Measurements from ENCODE around the gene TUBG2.
"Not testable (repeated sequence)": the region's sequence is repeated elsewhere in the genome, so short reads cannot be mapped to it uniquely, and the experiment has no call there.

TUBG2 gene

GRCh38 chr17:42623271-42623670 is 35.8 kb upstream of the TUBG2 start:
- no peak for TF ChIP-seq ZNF274 (IDR thresholded peaks at IDR 0.05; ENCODE audit: low read depth, low read length)
- TF ChIP-seq YY1 (IDR thresholded peaks at IDR 0.05; ENCODE audit: insufficient read depth, insufficient read length): no peak
- TF ChIP-seq SUZ12 (IDR thresholded peaks at IDR 0.05; ENCODE audit: extremely low read depth, insufficient read depth, insufficient read length): no peak
- Histone ChIP-seq H3K27me3 (ENCODE audit: insufficient read depth, insufficient read length) (no peaks in the 10 kb centered on the region), H3K9me3 (ENCODE audit: insufficient read depth, low read length) (no peaks in the 10 kb centered on the region), H3K4me1 (ENCODE audit: insufficient read depth, insufficient read length) (peaks cover 1% of the 10 kb centered on the region), H3K4me3 (ENCODE audit: insufficient read length, low read depth) (no peak overlapping the region), H3K9ac (ENCODE audit: insufficient read length, low read depth) (no peak overlapping the region), H3K36me3 (ENCODE audit: insufficient read depth, insufficient read length, low read length) (no peaks in the 10 kb centered on the region)
- DNase-seq (ENCODE audit: low read depth, low spot score): no peak

- Histone ChIP-seq H3K36me3 (ENCODE audit: insufficient read depth, insufficient read length, low read length) (no peaks in the 10 kb centered on the region), H3K9ac (ENCODE audit: insufficient read length, low read depth) (no peak overlapping the region), H3K27me3 (ENCODE audit: insufficient read depth, insufficient read length) (no peaks in the 10 kb centered on the region), H3K4me1 (ENCODE audit: insufficient read depth, insufficient read length) (peaks cover 1% of the 10 kb centered on the region), H3K9me3 (ENCODE audit: insufficient read depth, low read length) (no peaks in the 10 kb centered on the region), H3K4me3 (ENCODE audit: insufficient read length, low read depth) (no peak overlapping the region)
- TF ChIP-seq ZNF274 (IDR thresholded peaks at IDR 0.05; ENCODE audit: low read depth, low read length): no peak
- TF ChIP-seq SUZ12 (IDR thresholded peaks at IDR 0.05; ENCODE audit: extremely low read depth, insufficient read depth, insufficient read length): no peak
- DNase-seq (ENCODE audit: low read depth, low spot score): no peak
Observed at GRCh38 chr17:42623732-42624596, 35.1 kb upstream of the TUBG2 start.

- H3K27me3 ChIP-seq (ENCODE audit: insufficient read depth, insufficient read length); H3K9ac ChIP-seq (ENCODE audit: insufficient read length, low read depth); H3K9me3 ChIP-seq (ENCODE audit: insufficient read depth, low read length); H3K4me3 ChIP-seq (ENCODE audit: insufficient read length, low read depth); DNase-seq (ENCODE audit: low read depth, low spot score); H3K4me1 ChIP-seq (ENCODE audit: insufficient read depth, insufficient read length); H3K36me3 ChIP-seq (ENCODE audit: insufficient read depth, insufficient read length, low read length): not testable (repeated sequence)
Observed at GRCh38 chr17:42627032-42627764, 31.9 kb upstream of the TUBG2 start.

- no peaks in the 10 kb centered on the region for H3K9me3 ChIP-seq (ENCODE audit: insufficient read depth, low read length)
- no peak overlapping the region for H3K4me3 ChIP-seq (ENCODE audit: insufficient read length, low read depth)
- no peaks in the 10 kb centered on the region for H3K36me3 ChIP-seq (ENCODE audit: insufficient read depth, insufficient read length, low read length)
- H3K27me3 ChIP-seq (ENCODE audit: insufficient read depth, insufficient read length): no peaks in the 10 kb centered on the region
- TF ChIP-seq YY1 (IDR thresholded peaks at IDR 0.05; ENCODE audit: insufficient read depth, insufficient read length) (no peak), SUZ12 (IDR thresholded peaks at IDR 0.05; ENCODE audit: extremely low read depth, insufficient read depth, insufficient read length) (no peak), ZNF274 (IDR thresholded peaks at IDR 0.05; ENCODE audit: low read depth, low read length) (no peak)
- peaks cover 1% of the 10 kb centered on the region for H3K4me1 ChIP-seq (ENCODE audit: insufficient read depth, insufficient read length)
- H3K9ac ChIP-seq (ENCODE audit: insufficient read length, low read depth): no peak overlapping the region
- no peak for DNase-seq (ENCODE audit: low read depth, low spot score)
Observed at GRCh38 chr17:42629411-42630009, 29.6 kb upstream of the TUBG2 start.

GRCh38 chr17:42632949-42633444 is 26.1 kb upstream of the TUBG2 start:
- no peaks in the 10 kb centered on the region for H3K27me3 ChIP-seq (ENCODE audit: insufficient read depth, insufficient read length)
- TF ChIP-seq ZNF274 (IDR thresholded peaks at IDR 0.05; ENCODE audit: low read depth, low read length) (no peak), YY1 (IDR thresholded peaks at IDR 0.05; ENCODE audit: insufficient read depth, insufficient read length) (no peak), SUZ12 (IDR thresholded peaks at IDR 0.05; ENCODE audit: extremely low read depth, insufficient read depth, insufficient read length) (no peak)
- DNase-seq (ENCODE audit: low read depth, low spot score): no peak
- H3K36me3 ChIP-seq (ENCODE audit: insufficient read depth, insufficient read length, low read length): no peaks in the 10 kb centered on the region
- peaks cover 1% of the 10 kb centered on the region for H3K4me1 ChIP-seq (ENCODE audit: insufficient read depth, insufficient read length)
- no peak overlapping the region for H3K9ac ChIP-seq (ENCODE audit: insufficient read length, low read depth)
- H3K9me3 ChIP-seq (ENCODE audit: insufficient read depth, low read length): no peaks in the 10 kb centered on the region
- H3K4me3 ChIP-seq (ENCODE audit: insufficient read length, low read depth): no peak overlapping the region

GRCh38 chr17:42639525-42640113 is 19.5 kb upstream of the TUBG2 start:
- H3K36me3 ChIP-seq (ENCODE audit: insufficient read depth, insufficient read length, low read length): no peaks in the 10 kb centered on the region
- DNase-seq (ENCODE audit: low read depth, low spot score): no peak
- no peak for TF ChIP-seq SUZ12 (IDR thresholded peaks at IDR 0.05; ENCODE audit: extremely low read depth, insufficient read depth, insufficient read length)
- no peak for TF ChIP-seq YY1 (IDR thresholded peaks at IDR 0.05; ENCODE audit: insufficient read depth, insufficient read length)
- no peak for TF ChIP-seq ZNF274 (IDR thresholded peaks at IDR 0.05; ENCODE audit: low read depth, low read length)
- H3K27me3 ChIP-seq (ENCODE audit: insufficient read depth, insufficient read length): no peaks in the 10 kb centered on the region
- H3K9me3 ChIP-seq (ENCODE audit: insufficient read depth, low read length): no peaks in the 10 kb centered on the region
- peaks cover 3% of the 10 kb centered on the region for H3K4me1 ChIP-seq (ENCODE audit: insufficient read depth, insufficient read length)
- H3K4me3 ChIP-seq (ENCODE audit: insufficient read length, low read depth): no peak overlapping the region
- no peak overlapping the region for H3K9ac ChIP-seq (ENCODE audit: insufficient read length, low read depth)

GRCh38 chr17:42640121-42640520 is 19.0 kb upstream of the TUBG2 start:
- no peak for DNase-seq (ENCODE audit: low read depth, low spot score)
- TF ChIP-seq YY1 (IDR thresholded peaks at IDR 0.05; ENCODE audit: insufficient read depth, insufficient read length): no peak
- no peak for TF ChIP-seq SUZ12 (IDR thresholded peaks at IDR 0.05; ENCODE audit: extremely low read depth, insufficient read depth, insufficient read length)
- no peak for TF ChIP-seq ZNF274 (IDR thresholded peaks at IDR 0.05; ENCODE audit: low read depth, low read length)

More at GRCh38 chr17:42640121-42640520, 19.0 kb upstream of the TUBG2 start:
- Histone ChIP-seq H3K36me3 (ENCODE audit: insufficient read depth, insufficient read length, low read length) (no peaks in the 10 kb centered on the region), H3K9ac (ENCODE audit: insufficient read length, low read depth) (no peak overlapping the region), H3K27me3 (ENCODE audit: insufficient read depth, insufficient read length) (no peaks in the 10 kb centered on the region), H3K9me3 (ENCODE audit: insufficient read depth, low read length) (no peaks in the 10 kb centered on the region), H3K4me1 (ENCODE audit: insufficient read depth, insufficient read length) (peaks cover 3% of the 10 kb centered on the region), H3K4me3 (ENCODE audit: insufficient read length, low read depth) (no peak overlapping the region)
